ENCODE measurements around the gene CD36.

Gene CD36

DNA sequence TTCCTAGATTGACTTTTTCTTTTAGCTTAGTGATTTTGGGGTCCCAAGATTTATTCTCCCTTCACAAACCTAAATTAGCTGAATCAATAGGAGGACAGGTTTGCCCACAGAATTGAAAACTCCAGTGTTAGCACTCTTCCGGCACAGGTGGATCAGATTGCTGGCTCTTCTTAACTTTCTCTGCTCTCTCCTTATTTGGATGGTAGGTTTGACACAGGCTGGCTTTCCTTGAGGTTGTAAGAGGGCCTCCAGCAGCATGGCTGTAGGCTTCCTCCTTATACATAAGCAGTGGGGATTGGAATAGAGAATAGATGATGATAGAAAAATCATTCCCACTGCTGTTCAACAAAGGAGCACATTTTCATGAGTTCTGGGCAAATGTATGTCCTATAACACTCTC, 9.4 kb upstream of the CD36 start:
- no peak for DNase-seq

DNA sequence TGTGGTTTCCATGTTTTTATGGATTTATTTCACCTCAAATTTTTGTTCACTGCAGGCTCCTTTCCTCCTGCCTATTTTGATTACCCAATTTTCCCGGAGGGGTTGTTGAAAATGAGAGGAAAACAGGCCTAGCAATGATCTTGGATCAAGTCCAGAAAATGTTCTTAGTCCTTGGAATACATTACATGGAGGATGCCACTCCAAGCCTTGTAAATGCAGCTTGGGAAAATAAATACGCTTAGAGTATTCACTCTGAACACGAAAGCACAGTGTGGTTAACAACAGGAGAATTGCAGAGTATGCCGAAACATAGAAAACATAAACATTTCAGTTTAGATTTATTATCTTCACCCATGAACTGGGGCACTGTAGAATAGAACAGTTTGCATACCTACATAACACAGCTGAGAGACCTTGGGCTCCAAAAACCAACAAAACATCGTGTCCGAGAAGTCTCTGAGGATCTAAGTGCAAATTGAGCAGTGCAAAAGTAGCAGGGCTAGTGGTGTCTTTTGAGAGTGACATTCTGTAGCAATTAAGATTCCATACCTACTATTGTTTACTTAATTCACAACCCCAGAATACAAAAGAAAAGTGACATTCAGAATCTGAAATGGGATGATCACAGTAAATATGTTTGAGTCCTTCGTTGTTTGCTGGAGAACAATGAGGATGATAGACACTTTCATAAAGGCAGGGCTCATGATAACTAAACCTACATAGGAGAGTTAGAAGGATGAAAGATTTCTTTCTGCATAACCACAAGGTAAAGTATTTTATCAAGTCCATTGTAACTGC, 7.6 kb upstream of the CD36 start:
- no peak for DNase-seq

- DNase-seq = no peak
Measured at GRCh38 chr7:80631421-80631820, 7.0 kb upstream of the CD36 start.

DNA sequence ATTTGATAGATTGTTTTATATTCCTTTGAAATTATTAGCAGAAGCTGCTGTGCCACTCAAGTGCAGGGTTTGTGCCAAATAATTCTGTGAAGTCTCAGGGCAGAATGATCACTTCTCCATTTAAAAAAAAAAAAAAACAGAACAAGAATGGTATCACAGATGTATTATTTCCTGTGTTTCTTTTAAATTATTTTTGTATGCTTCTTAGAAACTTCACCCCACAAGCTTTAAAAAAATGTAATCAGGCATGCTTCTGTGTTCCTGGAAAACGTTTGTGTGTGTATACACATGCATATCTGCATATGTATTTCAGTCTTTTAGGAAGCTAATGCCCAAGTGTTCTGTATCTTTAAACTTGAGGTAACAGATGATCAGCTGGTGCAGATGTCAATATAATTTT, 6.3 kb upstream of the CD36 start:
- DNase-seq = no peak

- DNase-seq = no peak
Measured at GRCh38 chr7:80632819-80633218, 5.6 kb upstream of the CD36 start.

GRCh38 chr7:80634505-80634904, 3.9 kb upstream of the CD36 start:
- DNase-seq = peak; percentile 92 to 95

- no peak for DNase-seq
Measured at GRCh38 chr7:80635533-80635932, 2.9 kb upstream of the CD36 start.

DNA sequence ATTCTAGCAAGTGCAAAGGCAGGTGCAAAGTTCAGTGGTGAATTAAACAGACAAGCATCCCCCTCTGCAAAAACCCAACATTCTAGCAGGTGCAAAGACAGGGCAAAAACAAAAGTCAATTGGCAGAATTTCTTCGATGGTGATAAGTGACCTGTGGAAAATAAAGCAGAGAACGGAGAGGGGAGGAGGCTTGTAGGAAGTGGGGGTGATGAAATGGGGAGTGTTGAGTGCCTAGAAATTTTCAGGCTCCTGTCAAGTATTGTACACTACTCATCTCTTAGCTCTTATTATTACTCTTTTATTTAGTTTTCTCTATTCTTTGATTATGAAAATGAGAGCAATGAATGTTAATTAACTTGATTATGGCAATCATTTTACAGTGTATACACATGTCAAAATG, 2.4 kb upstream of the CD36 start:
- no peak for DNase-seq

GRCh38 chr7:80636709-80637108, 1.7 kb upstream of the CD36 start:
- DNase-seq = no peak

DNA sequence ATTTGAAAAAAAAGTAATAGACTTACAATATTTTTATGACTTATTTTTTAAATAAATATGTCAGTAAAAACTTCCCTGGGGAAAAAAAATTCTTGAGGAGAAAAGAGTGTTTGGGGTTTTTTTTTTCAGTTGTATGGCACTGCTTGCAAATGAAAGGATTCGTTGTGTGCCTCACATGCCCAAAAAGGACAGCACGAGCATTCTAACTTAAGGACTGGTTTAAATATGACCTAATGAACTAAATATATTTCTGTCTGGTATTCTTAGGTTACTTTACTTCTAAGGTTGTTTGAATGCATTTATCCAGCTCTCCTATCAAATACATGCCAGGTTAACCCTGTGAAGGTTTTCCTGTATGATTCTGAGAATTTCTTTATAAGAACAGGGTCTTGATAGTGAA, 988 bp upstream of the CD36 start:
- no peak for DNase-seq

DNA sequence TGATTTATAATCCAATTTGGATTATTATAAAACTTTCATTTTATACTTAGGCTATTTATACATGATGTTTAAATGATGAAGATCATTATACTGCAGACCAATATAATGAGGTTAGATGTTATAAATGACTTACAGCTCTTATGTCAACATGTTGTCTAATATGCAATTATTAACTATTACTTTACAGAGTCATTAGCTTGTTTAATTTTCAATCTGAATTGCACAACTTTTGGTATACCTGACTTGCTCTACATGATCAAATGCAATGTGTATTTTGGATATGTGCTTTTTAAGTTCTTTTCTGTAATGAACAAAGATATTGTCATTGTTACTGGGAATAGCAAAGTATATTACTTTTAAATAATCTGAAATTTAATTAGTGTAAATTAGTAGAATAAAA, 569 bp downstream of the CD36 start:
- DNase-seq = no peak

GRCh38 chr7:80640846-80641245, 2.4 kb downstream of the CD36 start:
- DNase-seq = peak; percentile 43 to 53

- DNase-seq = no peak
Measured at GRCh38 chr7:80641548-80641947, 3.1 kb downstream of the CD36 start.

GRCh38 chr7:80642871-80643270, 4.4 kb downstream of the CD36 start:
- DNase-seq = peak in 1 of 2 donors; percentile 37

- DNase-seq = peak; percentile 42 to 71
Measured at GRCh38 chr7:80643336-80643915, 5.0 kb downstream of the CD36 start.

- no peak for DNase-seq
Measured at GRCh38 chr7:80644054-80644453, 5.6 kb downstream of the CD36 start.

DNA sequence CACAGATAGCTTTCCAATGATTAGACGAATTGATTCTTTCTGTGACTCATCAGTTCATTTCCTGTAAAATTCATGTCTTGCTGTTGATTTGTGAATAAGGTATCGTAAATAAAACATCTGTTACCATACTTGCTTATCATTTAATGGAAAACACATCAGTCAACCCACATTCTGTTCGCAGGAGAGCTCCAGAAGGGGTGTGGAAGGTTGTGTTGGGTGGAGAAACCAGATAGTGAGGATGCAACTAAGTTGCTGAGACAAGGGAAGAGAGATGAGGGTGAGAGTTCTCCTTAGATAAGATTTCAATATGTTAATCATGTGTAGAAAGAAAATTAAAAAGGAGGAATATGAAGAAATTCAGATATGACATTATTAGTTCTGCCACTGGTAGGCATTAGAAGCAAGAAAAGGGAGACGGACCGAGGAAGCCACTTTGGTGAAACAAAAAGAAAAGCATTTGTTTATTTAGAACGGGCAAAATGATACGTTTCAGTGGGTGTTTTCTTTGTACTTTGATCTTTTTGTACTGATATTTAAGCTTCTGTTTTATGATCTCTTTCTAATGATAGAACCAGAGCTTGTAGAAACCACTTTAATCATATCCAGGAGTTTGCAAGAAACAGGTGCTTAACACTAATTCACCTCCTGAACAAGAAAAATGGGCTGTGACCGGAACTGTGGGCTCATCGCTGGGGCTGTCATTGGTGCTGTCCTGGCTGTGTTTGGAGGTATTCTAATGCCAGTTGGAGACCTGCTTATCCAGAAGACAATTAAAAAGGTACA, 7.8 kb downstream of the CD36 start:
- DNase-seq = no peak

- DNase-seq = no peak
Measured at GRCh38 chr7:80647436-80647835, 9.0 kb downstream of the CD36 start.

GRCh38 chr7:80648031-80648600, 9.7 kb downstream of the CD36 start:
- no peak for DNase-seq

DNA sequence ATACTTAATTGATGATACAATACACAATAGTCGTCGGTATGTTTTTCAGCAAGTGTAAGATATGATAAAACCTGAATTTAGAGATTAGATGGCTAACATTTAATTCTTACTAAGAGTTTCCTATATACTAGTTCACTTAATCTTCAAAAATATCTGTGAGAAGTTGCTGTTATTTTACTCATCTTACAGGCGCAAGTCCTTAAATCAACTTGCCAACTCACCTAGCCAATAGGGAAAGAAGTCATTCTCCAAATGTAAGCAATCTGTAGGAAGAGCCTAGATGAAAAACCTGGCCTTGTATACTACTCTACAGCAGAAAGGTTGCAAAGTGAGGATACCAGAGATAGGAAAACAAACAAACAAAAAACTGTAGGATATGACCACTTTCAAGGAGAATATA, 10.6 kb downstream of the CD36 start:
- no peak for DNase-seq

DNA sequence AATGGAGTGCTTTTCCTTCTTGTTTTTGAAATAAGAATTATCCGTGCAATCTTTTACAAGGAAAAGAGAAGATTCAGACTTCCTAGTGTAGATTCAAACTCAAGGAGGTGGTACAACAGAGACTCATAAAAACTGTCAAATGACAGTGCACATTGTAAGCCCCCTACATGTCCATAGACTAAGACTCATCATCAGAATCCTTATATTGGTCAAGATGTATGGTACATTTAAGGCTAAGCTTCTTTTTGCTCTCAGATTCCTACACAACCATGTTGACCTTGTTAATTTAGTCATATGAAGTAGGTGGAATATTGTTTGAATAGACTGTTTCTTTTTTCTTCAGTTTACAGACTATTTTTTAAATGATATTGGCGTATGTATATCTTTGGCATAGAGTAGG, 11.6 kb downstream of the CD36 start:
- no peak for DNase-seq

DNA sequence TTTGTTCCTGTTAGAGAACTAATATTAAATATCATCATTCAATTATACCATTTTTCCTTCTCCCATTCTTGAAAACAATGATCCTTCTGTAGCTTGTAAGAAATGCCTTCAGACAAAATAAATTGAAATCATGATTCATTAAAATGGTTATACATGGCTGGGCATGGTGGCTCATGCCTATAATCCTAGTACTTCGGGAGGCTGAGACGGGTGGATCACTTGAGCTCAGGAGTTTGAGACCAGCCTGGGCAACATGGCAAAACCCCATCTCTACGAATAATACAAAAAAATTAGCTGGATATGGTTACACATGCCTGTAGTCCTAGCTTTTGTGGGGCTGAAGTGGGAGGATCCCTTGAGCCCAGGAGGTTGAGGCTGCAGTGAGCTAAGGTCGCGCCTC, 13.0 kb downstream of the CD36 start:
- DNase-seq = no peak

DNA sequence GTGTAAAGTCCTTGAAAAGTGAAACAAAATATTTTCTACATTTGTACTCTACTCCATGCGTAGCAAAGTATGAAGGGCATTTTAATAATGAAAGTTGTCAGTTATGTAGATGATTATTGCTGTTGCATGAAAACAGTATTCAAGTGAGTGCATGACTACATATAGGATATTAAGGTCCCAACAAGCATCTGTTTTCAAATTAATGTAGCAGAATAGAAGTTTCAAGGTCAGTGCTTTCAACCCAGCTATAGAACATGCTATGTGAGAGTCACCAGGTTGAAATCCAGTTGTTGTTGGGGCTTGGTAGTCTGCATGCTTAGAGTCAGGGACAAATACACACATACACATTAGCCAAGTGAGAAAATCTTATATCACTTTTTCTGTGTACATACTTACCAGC, 14.8 kb downstream of the CD36 start:
- DNase-seq = no peak

GRCh38 chr7:80654887-80655340, 16.5 kb downstream of the CD36 start:
- DNase-seq = no peak

Measured in inflammatory macrophage treated with lipopolysaccharide for 1 hour (primary cell).